Neural progenitor cell (in vitro differentiated cells): ENCODE data around the gene PRH2. TPM values are rescaled to one million over a fixed set of nuclear protein-coding genes. Genes with fewer than 3 reads are reported as not detected.

Experiments used
- DNase-seq: peaks from one replicate; pipeline ENCODE4 v3.0.0-alpha.2; 2016; ENCODE audit warnings: low spot score
- H2AFZ ChIP-seq: fragments of 200-600 bp; sonication (generic); replicated peaks from 2 replicates; pipeline ENCODE4 v1.6.1; 2016; ENCODE audit warnings: antibody characterized with exemption
- H3F3A ChIP-seq: fragments of 200-600 bp; sonication (generic); 2 replicates; pipeline ENCODE4 v1.6.1; 2016; ENCODE audit warnings: antibody characterized with exemption, low read depth
- H3K27ac ChIP-seq: fragments of 200-600 bp; sonication (generic); 2 replicates; pipeline ENCODE4 v1.5.1; 2016; ENCODE audit warnings: mild to moderate bottlenecking
- H3K27me3 ChIP-seq: fragments of 200-600 bp; sonication (generic); 2 replicates; pipeline ENCODE4 v1.6.1; 2016; ENCODE audit warnings: mild to moderate bottlenecking, moderate library complexity
- H3K36me3 ChIP-seq: fragments of 200-600 bp; sonication (generic); 2 replicates; pipeline ENCODE4 v1.5.1; 2016
- H3K4me1 ChIP-seq: fragments of 200-600 bp; sonication (generic); 2 replicates; pipeline ENCODE4 v1.6.1; 2016; ENCODE audit warnings: mixed run types
- H3K4me2 ChIP-seq: fragments of 200-600 bp; sonication (generic); 2 replicates; pipeline ENCODE4 v1.6.1; 2016
- H3K4me3 ChIP-seq: fragments of 200-600 bp; sonication (generic); 2 replicates; pipeline ENCODE4 v1.5.1; 2016
- H3K79me2 ChIP-seq: fragments of 200-600 bp; sonication (generic); 2 replicates; pipeline ENCODE4 v1.6.1; 2016; ENCODE audit warnings: low read depth
- H3K9ac ChIP-seq: fragments of 200-600 bp; sonication (generic); 2 replicates; pipeline ENCODE4 v1.6.1; 2016
- H3K9me3 ChIP-seq: fragments of 200-600 bp; sonication (generic); 2 replicates; pipeline ENCODE4 v1.5.1; 2016; ENCODE audit warnings: low read depth
- H4K20me1 ChIP-seq: fragments of 200-600 bp; sonication (generic); 2 replicates; pipeline ENCODE4 v1.6.1; 2016; ENCODE audit warnings: low read depth
- H3K27ac Mint-ChIP-seq: 3 replicates; pipeline ENCODE4 v1.8.0; 2021; ENCODE audit warnings: mixed read lengths
- H3K27me3 Mint-ChIP-seq: 2 replicates; pipeline ENCODE4 v1.8.0; 2022; ENCODE audit warnings: low read depth, mild to moderate bottlenecking, inconsistent platforms, moderate library complexity, mixed read lengths; ENCODE audit not compliant: insufficient read depth
- H3K36me3 Mint-ChIP-seq: 3 replicates; pipeline ENCODE4 v1.8.0; 2021; ENCODE audit warnings: mixed read lengths
- H3K4me1 Mint-ChIP-seq: 3 replicates; pipeline ENCODE4 v1.8.0; 2021; ENCODE audit warnings: mixed read lengths
- H3K4me3 Mint-ChIP-seq: 3 replicates; pipeline ENCODE4 v1.8.0; 2021; ENCODE audit warnings: mild to moderate bottlenecking, moderate library complexity, mixed read lengths
- H3K9me3 Mint-ChIP-seq: 3 replicates; pipeline ENCODE4 v1.8.0; 2020; ENCODE audit warnings: mixed read lengths
- CTCF ChIP-seq: fragments of 200-600 bp; sonication (generic); IDR thresholded peaks from 2 replicates; pipeline ENCODE4 v1.5.1; 2017; ENCODE audit warnings: antibody characterized with exemption, mild to moderate bottlenecking
- EZH2 ChIP-seq: fragments of 200-600 bp; sonication (generic); IDR thresholded peaks from 2 replicates; pipeline ENCODE4 v1.6.1; 2017; ENCODE audit warnings: antibody characterized with exemption, mild to moderate bottlenecking, moderate library complexity
- EZH2phosphoT487 ChIP-seq: fragments of 200-600 bp; sonication (generic); IDR thresholded peaks from 2 replicates; pipeline ENCODE4 v1.6.1; 2017; ENCODE audit warnings: antibody characterized with exemption
- total RNA-seq: library from RNA; depleted of rRNA; stranded (reverse); fragments of >200 nt; gene quantifications from 2 replicates; pipeline ENCODE4 v1.2.3, GENCODE V29; 2015; ENCODE audit warnings: low replicate concordance

Gene PRH2
- not detected in 2 replicates for total RNA-seq

GRCh38 chr12:10928746-10929286 is at the start of gene PRH2:
PRH2 (plus strand) TSS chr12:10929236; CDS start chr12:10929274, 38 bp downstream.
- no peaks in the 10 kb centered on the region for H3K36me3 Mint-ChIP-seq
- no peak for DNase-seq
- no peak within 1 kb of the TSS for H3K27ac ChIP-seq
- H2AFZ ChIP-seq, result no peak within 1 kb of the TSS
- TF ChIP-seq EZH2phosphoT487 (no peak), EZH2 (no peak), CTCF (no peak)
- H3K4me3 ChIP-seq, result no peak within 1 kb of the TSS
- H3K9ac ChIP-seq, result no peak within 1 kb of the TSS
- no peaks in the 10 kb centered on the region for H3K4me1 Mint-ChIP-seq
- H3K4me1 ChIP-seq, result no peaks in the 10 kb centered on the region
- H4K20me1 ChIP-seq, result no peaks in the 10 kb centered on the region
- no peaks in the 10 kb centered on the region for H3K27me3 ChIP-seq
- no peaks in the 10 kb centered on the region for H3K9me3 ChIP-seq
- no peaks in the 10 kb centered on the region for H3K36me3 ChIP-seq
- no peak within 1 kb of the TSS for H3K27ac Mint-ChIP-seq
- H3K4me3 Mint-ChIP-seq, result no peak within 1 kb of the TSS
- H3K27me3 Mint-ChIP-seq, result no peaks in the 10 kb centered on the region
- no peaks in the 10 kb centered on the region for H3K9me3 Mint-ChIP-seq
- no peaks in the 10 kb centered on the region for H3K79me2 ChIP-seq
- no peaks in the 10 kb centered on the region for H3F3A ChIP-seq
- H3K4me2 ChIP-seq, result no peak within 1 kb of the TSS

- no peak within 1 kb of the TSS for H3K4me3 ChIP-seq
- H3K27ac Mint-ChIP-seq, result no peak within 1 kb of the TSS
- TF ChIP-seq EZH2 (no peak), EZH2phosphoT487 (no peak), CTCF (no peak)
- no peak within 1 kb of the TSS for H3K27ac ChIP-seq
- H3K79me2 ChIP-seq, result no peaks in the 10 kb centered on the region
- no peaks in the 10 kb centered on the region for H3K4me1 Mint-ChIP-seq
- H3K4me2 ChIP-seq, result no peak within 1 kb of the TSS
- H3K4me3 Mint-ChIP-seq, result no peak within 1 kb of the TSS
- H3K27me3 ChIP-seq, result no peaks in the 10 kb centered on the region
- no peaks in the 10 kb centered on the region for H3K36me3 ChIP-seq
- no peak within 1 kb of the TSS for H2AFZ ChIP-seq
- no peaks in the 10 kb centered on the region for H3K9me3 Mint-ChIP-seq
- no peaks in the 10 kb centered on the region for H3K27me3 Mint-ChIP-seq
- H3F3A ChIP-seq, result no peaks in the 10 kb centered on the region
- DNase-seq, result no peak
- no peaks in the 10 kb centered on the region for H3K9me3 ChIP-seq
- no peak within 1 kb of the TSS for H3K9ac ChIP-seq
- no peaks in the 10 kb centered on the region for H3K4me1 ChIP-seq
- peaks cover 8% of the 10 kb centered on the region for H3K36me3 Mint-ChIP-seq
- H4K20me1 ChIP-seq, result no peaks in the 10 kb centered on the region
Measured at GRCh38 chr12:10884086-10884725, 44.8 kb upstream of the PRH2 start, which contains the start of gene PRH1. PRH1 (minus strand) TSS chr12:10884255; CDS start chr12:10884217, 38 bp downstream.

GRCh38 chr12:10889226-10889625 is 39.8 kb upstream of the PRH2 start:
- H3K36me3 Mint-ChIP-seq, result peaks cover 13% of the 10 kb centered on the region
- no peak overlapping the region for H3K4me3 Mint-ChIP-seq

More at GRCh38 chr12:10889226-10889625, 39.8 kb upstream of the PRH2 start:
- Histone ChIP-seq H3K4me2 (no peak overlapping the region), H3K27ac (no peak overlapping the region), H3K36me3 (no peaks in the 10 kb centered on the region), H3K9ac (no peak overlapping the region), H4K20me1 (no peaks in the 10 kb centered on the region), H3F3A (no peaks in the 10 kb centered on the region), H3K4me1 (no peaks in the 10 kb centered on the region), H3K27me3 (no peaks in the 10 kb centered on the region), H3K4me3 (no peak overlapping the region), H3K9me3 (no peaks in the 10 kb centered on the region), H3K79me2 (no peaks in the 10 kb centered on the region), H2AFZ (no peak overlapping the region)
- no peak for DNase-seq
- Mint-ChIP-seq H3K27me3 (peaks cover 3% of the 10 kb centered on the region), H3K9me3 (no peaks in the 10 kb centered on the region), H3K4me1 (peaks cover 3% of the 10 kb centered on the region), H3K27ac (no peak overlapping the region)
- no peak for TF ChIP-seq CTCF
- TF ChIP-seq EZH2phosphoT487, result no peak
- no peak for TF ChIP-seq EZH2
